H1 (cell line): ENCODE results near the gene PIGS. TPM values are rescaled to one million over a fixed set of nuclear protein-coding genes. Genes with fewer than 3 reads are reported as not detected.

ENCODE experiments used
- CTCF ChIA-PET: fragments of 300-600 bp; sonication (Branson Sonifier 250); formaldehyde crosslinking; loops from one replicate; lab custom pipeline; 2021; ENCODE audit not compliant: partially characterized antibody; lab: Charles Lee
- POLR2A ChIA-PET: fragments of 300-600 bp; sonication (Branson Sonifier 250); formaldehyde crosslinking; loops from one replicate; lab custom pipeline; 2021; ENCODE audit warnings: inconsistent platforms; ENCODE audit not compliant: partially characterized antibody; lab: Charles Lee
- DNase-seq, 2 experiments: peaks; one replicate each; pipeline versions ENCODE4 v3.0.0 to v3.0.0-alpha.2; 2010 to 2022; ENCODE audit warnings: low spot score in 2 of 2, low read depth in 1 of 2, mixed read lengths in 1 of 2
- FAIRE-seq: peaks from 2 replicates; lab custom pipeline; 2011; peaks lifted over from hg19 to GRCh38; lab: Jason Lieb, UNC
- H2AFZ ChIP-seq: 2 replicates; pipeline ENCODE4 v1.8.1; 2012; ENCODE audit warnings: low read length, inconsistent platforms
- H2AK5ac ChIP-seq: 2 replicates; pipeline ENCODE4 v1.6.1; 2013; ENCODE audit warnings: low read depth, low read length
- H2BK120ac ChIP-seq: replicated peaks from 2 replicates; pipeline ENCODE3; 2013; ENCODE audit warnings: low read depth, low read length, inconsistent platforms
- H2BK12ac ChIP-seq: 2 replicates; pipeline ENCODE4 v1.6.1; 2013; ENCODE audit warnings: low read depth, low read length
- H2BK15ac ChIP-seq: 2 replicates; pipeline ENCODE4 v1.6.1; 2013; ENCODE audit warnings: low read length
- H2BK20ac ChIP-seq: 2 replicates; pipeline ENCODE4 v1.6.1; 2013; ENCODE audit warnings: low read length
- H2BK5ac ChIP-seq: 2 replicates; pipeline ENCODE4 v1.6.1; 2013; ENCODE audit warnings: low read depth, low read length
- H3K14ac ChIP-seq: 2 replicates; pipeline ENCODE4 v1.6.1; 2013; ENCODE audit warnings: inconsistent platforms; ENCODE audit not compliant: insufficient read length
- H3K18ac ChIP-seq: 2 replicates; pipeline ENCODE4 v1.6.1; 2013; ENCODE audit warnings: low read length; ENCODE audit errors: extremely low read depth
- H3K23ac ChIP-seq: 2 replicates; pipeline ENCODE4 v1.6.1; 2013; ENCODE audit warnings: inconsistent platforms; ENCODE audit not compliant: insufficient read length
- H3K23me2 ChIP-seq: 2 replicates; pipeline ENCODE4 v1.6.1; 2013; ENCODE audit warnings: low read depth, low read length
- H3K27ac ChIP-seq: 2 replicates; pipeline ENCODE4 v1.6.1; 2011; ENCODE audit warnings: low read depth, low read length, inconsistent platforms
- H3K27me3 ChIP-seq, 4 experiments: replicated peaks in 1 of 4; 1 replicate in 1 of 4; 2 replicates in 3 of 4; pipeline versions ENCODE4 v1.6.1 to v1.8.1; 2011 to 2013; ENCODE audit warnings: low read length in 3 of 4, mild to moderate bottlenecking in 3 of 4, inconsistent platforms in 2 of 4, mixed read lengths in 2 of 4, moderate library complexity in 1 of 4; ENCODE audit not compliant: control insufficient read depth in 3 of 4, insufficient read depth in 3 of 4; ENCODE audit errors: extremely low read depth in 1 of 4
- H3K36me3 ChIP-seq, 4 experiments: 2 replicates each; pipeline versions ENCODE4 v1.6.1 to v1.8.1; 2011 to 2013; ENCODE audit warnings: mild to moderate bottlenecking in 4 of 4, low read length in 3 of 4, moderate library complexity in 2 of 4, control low read depth in 1 of 4, inconsistent platforms in 1 of 4; ENCODE audit not compliant: insufficient read depth in 4 of 4, control insufficient read depth in 2 of 4
- H3K4ac ChIP-seq: replicated peaks from 2 replicates; pipeline ENCODE3; 2013; ENCODE audit warnings: low read length, low read depth, mixed read lengths, inconsistent platforms; ENCODE audit not compliant: insufficient read length
- H3K4me1 ChIP-seq, 4 experiments: replicated peaks in 1 of 4; 1 replicate in 1 of 4; 2 replicates in 3 of 4; pipeline versions ENCODE4 v1.6.1 to v1.8.1; 2011 to 2013; ENCODE audit warnings: low read length in 3 of 4, inconsistent platforms in 2 of 4, mixed read lengths in 1 of 4; ENCODE audit not compliant: insufficient read depth in 4 of 4, control insufficient read depth in 3 of 4
- H3K4me2 ChIP-seq, 2 experiments: 2 replicates each; pipeline versions ENCODE4 v1.6.1 to v1.8.1; 2011 to 2013; ENCODE audit warnings: low read depth in 2 of 2, low read length in 2 of 2, control low read depth in 1 of 2, inconsistent platforms in 1 of 2, mild to moderate bottlenecking in 1 of 2; ENCODE audit not compliant: insufficient read depth in 1 of 2
- H3K4me3 ChIP-seq, 4 experiments: fragments of 200-600, 300-600 bp in 1 of 4; sonication (generic), shearing (Covaris generic), sonication (Bioruptor Twin) in 1 of 4; 2 replicates each; pipeline versions ENCODE4 v1.5.1 to v1.8.1; 2011 to 2016; ENCODE audit warnings: low read length in 4 of 4, low read depth in 3 of 4, control low read depth in 2 of 4, inconsistent platforms in 2 of 4, mild to moderate bottlenecking in 2 of 4, mixed read lengths in 1 of 4, moderate library complexity in 1 of 4; ENCODE audit not compliant: insufficient read depth in 2 of 4; ENCODE audit errors: extremely low read depth in 1 of 4
- H3K56ac ChIP-seq: replicated peaks from 2 replicates; pipeline ENCODE3; 2013; ENCODE audit warnings: low read depth, mild to moderate bottlenecking, mixed read lengths, low read length, inconsistent platforms; ENCODE audit not compliant: insufficient read length
- H3K79me1 ChIP-seq: 2 replicates; pipeline ENCODE4 v1.6.1; 2013; ENCODE audit warnings: low read depth, low read length, control low read depth
- H3K79me2 ChIP-seq, 2 experiments: 2 replicates each; pipeline versions ENCODE4 v1.6.1 to v1.8.1; 2012 to 2013; ENCODE audit warnings: low read length in 2 of 2, mild to moderate bottlenecking in 2 of 2, inconsistent platforms in 1 of 2; ENCODE audit not compliant: insufficient read depth in 2 of 2, control insufficient read depth in 1 of 2
- H3K9ac ChIP-seq, 4 experiments: replicated peaks in 1 of 4; 1 replicate in 1 of 4; 2 replicates in 3 of 4; pipeline versions ENCODE4 v1.6.1 to v1.8.1; 2011 to 2013; ENCODE audit warnings: low read depth in 3 of 4, low read length in 3 of 4, control low read depth in 2 of 4, mild to moderate bottlenecking in 2 of 4, moderate library complexity in 2 of 4, inconsistent platforms in 1 of 4; ENCODE audit errors: extremely low read depth in 1 of 4
- H3K9me3 ChIP-seq, 2 experiments: 2 replicates each; pipeline versions ENCODE4 v1.6.1 to v1.8.1; 2012 to 2013; ENCODE audit warnings: mild to moderate bottlenecking in 2 of 2, moderate library complexity in 2 of 2, control low read depth in 1 of 2, inconsistent platforms in 1 of 2, low read depth in 1 of 2, low read length in 1 of 2, mixed read lengths in 1 of 2; ENCODE audit not compliant: insufficient read depth in 2 of 2
- H4K20me1 ChIP-seq, 2 experiments: replicated peaks in 1 of 2; 2 replicates each; pipeline versions ENCODE3 to v1.8.1; 2011 to 2013; ENCODE audit warnings: inconsistent platforms in 2 of 2, low read length in 2 of 2, mild to moderate bottlenecking in 1 of 2; ENCODE audit not compliant: insufficient read depth in 2 of 2, control insufficient read depth in 1 of 2
- H4K5ac ChIP-seq: 2 replicates; pipeline ENCODE4 v1.6.1; 2013; ENCODE audit warnings: low read length, low read depth, mixed read lengths, inconsistent platforms; ENCODE audit not compliant: insufficient read length
- H4K8ac ChIP-seq: 2 replicates; pipeline ENCODE4 v1.8.0; 2013; ENCODE audit warnings: mild to moderate bottlenecking, moderate library complexity, low read length, inconsistent platforms; ENCODE audit not compliant: insufficient read depth; ENCODE audit errors: extremely low read depth
- H4K91ac ChIP-seq: replicated peaks from 2 replicates; pipeline ENCODE3; 2013; ENCODE audit warnings: low read length, mixed read lengths, inconsistent platforms; ENCODE audit not compliant: insufficient read length
- JUN ChIP-seq: IDR thresholded peaks from 2 replicates; pipeline ENCODE4 v1.6.1; 2011; ENCODE audit warnings: low read depth, mild to moderate bottlenecking, improper control_type of control experiment, low read length
- TCF12 ChIP-seq: IDR thresholded peaks from 2 replicates; pipeline ENCODE4 v1.6.1; 2011; ENCODE audit warnings: low read depth, mild to moderate bottlenecking, low read length
- WGBS, 2 experiments: shearing (Covaris generic) in 1 of 2; methylation state at CpG; one replicate each; pipeline versions ENCODE4 v1.1.6 to v1.1.7; 2013 to 2015; ENCODE audit warnings: low lambda C conversion rate in 2 of 2, mixed read lengths in 2 of 2, inconsistent platforms in 1 of 2, low coverage in 1 of 2, missing lambda C conversion rate in 1 of 2; ENCODE audit not compliant: insufficient replicate concordance in 2 of 2, insufficient coverage in 1 of 2, insufficient read length in 1 of 2; ENCODE audit errors: extremely low coverage in 1 of 2, missing lambda C conversion rate in 1 of 2; 5-methylcytosine and 5-hydroxymethylcytosine counted together
- polyA plus RNA-seq, 7 experiments: library from polyadenylated mRNA; depleted of rRNA in 3 of 7; stranded (reverse) in 5 of 7; unstranded in 2 of 7; fragments of >200 nt in 5 of 7; fragments of 200-250 nt in 2 of 7; gene quantifications; 1 replicate in 5 of 7; 2 replicates in 1 of 7; 4 replicates in 1 of 7; pipeline versions ENCODE4 v1.2.1 to v1.2.3, GENCODE V29; 2011 to 2013; ENCODE audit warnings: missing spikeins in 2 of 7, mixed read lengths in 2 of 7
- total RNA-seq: library from RNA; stranded (reverse); fragmentation: NEBNext Ultra II Directional; extraction: Animal tissue kit (Norgen Biotek cat#: 25700); gene quantifications from 2 replicates; pipeline ENCODE4 v1.2.1, GENCODE V29; 2021

PIGS gene
- total and polyA plus RNA-seq, 2 of the 8 experiments (the other 6 are each of a cell fraction or from before 2014, with no cell fraction given): 44.3 to 50.6 TPM

- peaks cover 3 to 12% (median 10%) of the 10 kb centered on the region in 4 experiments for H3K36me3 ChIP-seq
- DNase-seq (no peak), FAIRE-seq (no peak)
- peaks cover 0 to 8% (median 4%) of the 10 kb centered on the region in 4 experiments; a peak in 4 of 7 replicates for H3K27me3 ChIP-seq
- 90% methylated on average over 8 of the region's 9 CpGs; no CpG with 5 or more reads in 1 of the 2 experiments for WGBS, 2 experiments
- H2BK5ac ChIP-seq: no peak overlapping the region
- no peak overlapping the region for H3K4ac ChIP-seq
- H2BK120ac ChIP-seq: no peak overlapping the region
- no peak overlapping the region for H3K18ac ChIP-seq
- ChIA-PET POLR2A (interaction anchor here (1.6 to 2.0 kb wide), 2 partner anchors 11 to 26 kb away, joined by 3 to 10 read pairs; partner anchors contain the start of gene SPAG5), CTCF (interaction anchor here (1.3 to 6.0 kb wide), 3 partner anchors 25 to 79 kb away, joined by 4 to 58 read pairs (median 5); partner anchors contain the start of gene SPAG5)
- H4K20me1 ChIP-seq: peaks cover 3 to 4% of the 10 kb centered on the region in 2 experiments
- H2AK5ac ChIP-seq: no peak overlapping the region
- no peak overlapping the region for H2BK15ac ChIP-seq
- H3K23ac ChIP-seq: no peak overlapping the region
- H4K8ac ChIP-seq: no peak overlapping the region
- H4K91ac ChIP-seq: no peak overlapping the region
- H3K9me3 ChIP-seq: no peaks in the 10 kb centered on the region
- H3K14ac ChIP-seq: no peak overlapping the region
- no peak overlapping the region for H3K27ac ChIP-seq
- peaks cover 0 to 12% of the 10 kb centered on the region in 2 experiments; a peak in 2 of 4 replicates for H3K79me2 ChIP-seq
- no peak overlapping the region for H4K5ac ChIP-seq
- no peak overlapping the region for H3K4me3 ChIP-seq
- no peak overlapping the region for H3K56ac ChIP-seq
- H2BK20ac ChIP-seq: no peak overlapping the region
- no peaks in the 10 kb centered on the region for H3K79me1 ChIP-seq
- peaks cover 6% of the 10 kb centered on the region for H3K23me2 ChIP-seq
- no peak overlapping the region for H2AFZ ChIP-seq
- H3K9ac ChIP-seq: no peak overlapping the region
- no peak for TF ChIP-seq JUN
- TF ChIP-seq TCF12: no peak
- H2BK12ac ChIP-seq: no peak overlapping the region
- peaks cover 2 to 9% (median 6%) of the 10 kb centered on the region in 4 experiments; a peak in 6 of 7 replicates for H3K4me1 ChIP-seq
- H3K4me2 ChIP-seq: no peak overlapping the region
These were observed 2.2 kb upstream of the PIGS start for GRCh38 chr17:28573521-28573920.
